ENCODE measurements around the gene GPATCH1.
"Not testable (repeated sequence)": the region's sequence is repeated elsewhere in the genome, so short reads cannot be mapped to it uniquely, and the experiment has no call there.

GPATCH1 gene

GRCh38 chr19:33158365-33158764 is 77.4 kb downstream of the GPATCH1 start:
- H3K4me1 ChIP-seq (ENCODE audit: control insufficient read depth in 1 of 2, insufficient read depth in 1 of 2, low read depth in 1 of 2, low read length in 1 of 2): peaks cover 44 to 46% of the 10 kb centered on the region in 2 experiments
- H3K36me3 ChIP-seq: no peaks in the 10 kb centered on the region
- peak overlapping the region; percentile 81 for H3K27ac ChIP-seq
- no peaks in the 10 kb centered on the region for H3K9me3 ChIP-seq
- TF ChIP-seq CTCF (IDR thresholded peaks at IDR 0.05): no peak
- H3K4me3 ChIP-seq (ENCODE audit: low read depth in 1 of 2, low read length in 1 of 2): no peak overlapping the region
- no peaks in the 10 kb centered on the region for H3K27me3 ChIP-seq

GRCh38 chr19:33159149-33159548 is 78.2 kb downstream of the GPATCH1 start:
- TF ChIP-seq CTCF (IDR thresholded peaks at IDR 0.05): no peak
- Histone ChIP-seq H3K27me3 (no peaks in the 10 kb centered on the region), H3K4me3 (ENCODE audit: low read depth in 1 of 2, low read length in 1 of 2) (no peak overlapping the region), H3K36me3 (no peaks in the 10 kb centered on the region), H3K9me3 (no peaks in the 10 kb centered on the region), H3K4me1 (ENCODE audit: control insufficient read depth in 1 of 2, insufficient read depth in 1 of 2, low read depth in 1 of 2, low read length in 1 of 2) (peaks cover 49 to 50% of the 10 kb centered on the region in 2 experiments), H3K27ac (peak overlapping the region; percentile 81)

GRCh38 chr19:33159893-33160292 is 78.9 kb downstream of the GPATCH1 start:
- Histone ChIP-seq H3K4me3 (ENCODE audit: low read depth in 1 of 2, low read length in 1 of 2) (peak overlapping the region in 1 of 2 experiments; percentile 8), H3K9me3 (no peaks in the 10 kb centered on the region), H3K36me3 (no peaks in the 10 kb centered on the region), H3K4me1 (ENCODE audit: control insufficient read depth in 1 of 2, insufficient read depth in 1 of 2, low read depth in 1 of 2, low read length in 1 of 2) (peaks cover 49 to 50% of the 10 kb centered on the region in 2 experiments), H3K27ac (peak overlapping the region; percentile 81), H3K27me3 (no peaks in the 10 kb centered on the region)
- TF ChIP-seq CTCF (IDR thresholded peaks at IDR 0.05): no peak

DNA sequence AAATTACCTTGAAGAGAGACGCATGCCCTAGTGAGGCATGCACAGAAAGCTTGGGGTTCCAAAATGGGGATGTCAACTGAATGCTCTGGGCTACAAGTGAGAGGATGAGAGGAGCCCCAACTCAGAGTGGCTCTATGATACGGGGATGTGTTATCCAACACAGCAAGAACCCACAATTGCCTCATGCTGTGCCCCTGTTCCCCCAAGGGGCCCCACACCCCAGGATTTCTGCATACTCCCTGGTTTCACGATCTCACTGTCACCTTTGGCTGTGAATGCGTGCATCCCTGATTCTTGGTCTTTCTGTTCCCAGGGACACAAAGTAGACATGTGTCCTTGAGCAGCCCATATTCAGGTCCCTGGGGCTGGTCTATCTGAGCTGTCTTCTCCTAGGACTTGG is 80.2 kb downstream of the GPATCH1 start:
- peaks cover 49 to 50% of the 10 kb centered on the region in 2 experiments for H3K4me1 ChIP-seq (ENCODE audit: control insufficient read depth in 1 of 2, insufficient read depth in 1 of 2, low read depth in 1 of 2, low read length in 1 of 2)
- no peaks in the 10 kb centered on the region for H3K9me3 ChIP-seq
- H3K36me3 ChIP-seq: no peaks in the 10 kb centered on the region
- TF ChIP-seq CTCF (IDR thresholded peaks at IDR 0.05): no peak
- no peaks in the 10 kb centered on the region for H3K27me3 ChIP-seq
- H3K4me3 ChIP-seq (ENCODE audit: low read depth in 1 of 2, low read length in 1 of 2): no peak overlapping the region
- peak overlapping the region; percentile 81 for H3K27ac ChIP-seq

DNA sequence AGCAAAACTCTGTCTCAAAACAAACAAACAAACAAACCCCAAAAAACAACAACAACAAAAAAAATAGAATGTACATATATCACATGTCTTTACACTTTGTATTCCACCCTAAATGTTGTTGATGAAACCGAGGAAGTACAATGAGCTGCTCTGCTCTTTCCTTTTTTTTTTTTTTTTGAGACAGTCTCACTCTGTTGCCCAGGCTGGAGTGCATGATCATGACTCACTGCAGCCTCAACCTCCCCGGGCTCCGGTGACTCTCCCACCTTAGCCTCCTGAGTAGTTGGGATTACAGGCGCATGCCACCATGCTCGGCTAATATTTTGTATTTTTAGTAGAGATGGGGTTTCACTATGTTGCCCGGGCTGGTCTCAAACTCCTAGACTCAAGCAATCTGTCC is 82.5 kb downstream of the GPATCH1 start:
- no peaks in the 10 kb centered on the region for H3K36me3 ChIP-seq
- no peaks in the 10 kb centered on the region for H3K9me3 ChIP-seq
- no peak for TF ChIP-seq CTCF (IDR thresholded peaks at IDR 0.05)
- H3K27ac ChIP-seq: peak overlapping the region; percentile 33
- no peak overlapping the region for H3K4me3 ChIP-seq (ENCODE audit: low read depth in 1 of 2, low read length in 1 of 2)
- no peaks in the 10 kb centered on the region for H3K27me3 ChIP-seq
- peaks cover 40% of the 10 kb centered on the region in 2 experiments for H3K4me1 ChIP-seq (ENCODE audit: control insufficient read depth in 1 of 2, insufficient read depth in 1 of 2, low read depth in 1 of 2, low read length in 1 of 2)

GRCh38 chr19:33166037-33166436 is 85.1 kb downstream of the GPATCH1 start:
- not testable (repeated sequence) for H3K36me3 ChIP-seq; H3K27ac ChIP-seq; H3K4me3 ChIP-seq (ENCODE audit: low read depth in 1 of 2, low read length in 1 of 2); H3K27me3 ChIP-seq; H3K9me3 ChIP-seq
- peaks cover 15 to 16% of the 10 kb centered on the region in 2 experiments for H3K4me1 ChIP-seq (ENCODE audit: control insufficient read depth in 1 of 2, insufficient read depth in 1 of 2, low read depth in 1 of 2, low read length in 1 of 2)
